IMR-90 (cell line): ENCODE results near the gene ANKFN1.

Experiments
- CEBPB ChIP-seq: IDR thresholded peaks from 2 replicates; pipeline ENCODE4 v1.6.1; 2012; ENCODE audit warnings: low read depth, low read length, improper control_type of control experiment
- CTCF ChIP-seq: conservative IDR thresholded peaks from 2 replicates; pipeline ENCODE4 v1.5.1; 2012; ENCODE audit warnings: mild to moderate bottlenecking, low read depth, low read length, improper control_type of control experiment
- RCOR1 ChIP-seq: IDR thresholded peaks from 2 replicates; pipeline ENCODE4 v1.6.1; 2012; ENCODE audit warnings: mild to moderate bottlenecking, low read length, improper control_type of control experiment; ENCODE audit not compliant: insufficient replicate concordance
- RFX5 ChIP-seq: IDR thresholded peaks from 2 replicates; pipeline ENCODE4 v1.8.0; 2012; ENCODE audit warnings: low read depth, mild to moderate bottlenecking, low read length, moderate library complexity
- SMC3 ChIP-seq: fragments of 150-350 bp; IDR thresholded peaks from 2 replicates; pipeline ENCODE4 v1.6.1; 2016; ENCODE audit warnings: low read depth, mild to moderate bottlenecking, antibody characterized with exemption, low read length, moderate library complexity
- USF2 ChIP-seq: fragments of 150-350 bp; IDR thresholded peaks from 2 replicates; pipeline ENCODE4 v1.6.1; 2017; ENCODE audit warnings: mild to moderate bottlenecking, antibody characterized with exemption, low read length, low read depth

GRCh38 chr17:56244268-56244890 lies 91.1 kb downstream of the ANKFN1 start:
- TF ChIP-seq CEBPB (no peak), USF2 (no peak), SMC3 (no peak), CTCF (no peak), RCOR1 (no peak), RFX5 (no peak)
